ENCODE data around the gene MACF1. TPM values are rescaled to one million over a fixed set of nuclear protein-coding genes. Genes with fewer than 3 reads are reported as not detected.

MACF1 gene
- total and polyA plus RNA-seq, 2 donors (not counting 1 experiment from before 2014, with no cell fraction given) = 64.1 to 159 TPM

- ATAC-seq (ENCODE audit: low read depth) (no peak), DNase-seq (no peak)
- no peaks in the 10 kb centered on the region for H3K4me1 Mint-ChIP-seq
- H3K9me3 Mint-ChIP-seq (ENCODE audit: insufficient read depth) = no peaks in the 10 kb centered on the region
- Histone ChIP-seq H3K27me3 (replicated peaks in 1 of 4; ENCODE audit: control extremely low read depth in 1 of 4, control insufficient read depth in 3 of 4, insufficient read depth in 4 of 4, low read length in 3 of 4) (no peaks in the 10 kb centered on the region), H3K79me2 (ENCODE audit: control insufficient read depth, insufficient read depth, low read length) (no peaks in the 10 kb centered on the region), H3K27ac (ENCODE audit: low read length in 2 of 2) (no peak overlapping the region), H3K36me3 (replicated peaks in 1 of 2; ENCODE audit: control extremely low read depth in 1 of 2, control insufficient read depth in 1 of 2, extremely low read depth in 1 of 2, insufficient read depth in 2 of 2, low read length in 1 of 2) (peaks cover 19 to 72% of the 10 kb centered on the region in 2 experiments), H4K20me1 (ENCODE audit: control insufficient read depth, insufficient read depth, low read length, poor library complexity, severe bottlenecking) (no peaks in the 10 kb centered on the region), H3K4me1 (ENCODE audit: control insufficient read depth in 2 of 2, insufficient read depth in 2 of 2, low read length in 2 of 2) (no peaks in the 10 kb centered on the region), H3K4me2 (replicated peaks; ENCODE audit: low read depth, low read length, poor library complexity, severe bottlenecking) (no peak overlapping the region), H3K4me3 (ENCODE audit: control extremely low read depth in 1 of 5, extremely low read depth in 1 of 5, insufficient read depth in 1 of 5, low read depth in 2 of 5, low read length in 4 of 5) (no peak overlapping the region), H3K9me3 (ENCODE audit: control extremely low read depth in 1 of 3, control insufficient read depth in 2 of 3, insufficient read depth in 1 of 3, low read length in 2 of 3) (no peaks in the 10 kb centered on the region), H3K9ac (ENCODE audit: low read length) (no peak overlapping the region), H2AFZ (ENCODE audit: insufficient read depth, low read depth, low read length, poor library complexity, severe bottlenecking) (no peak overlapping the region)
- ChIA-PET CTCF (no interaction called here), POLR2A (no interaction called here)
- no peaks in the 10 kb centered on the region for H3K27me3 Mint-ChIP-seq
- intact Hi-C loops (cut with micrococcal nuclease) = no loop called here
- 86% methylated on average over 2 of the region's 3 CpGs for WGBS (ENCODE audit: insufficient coverage)
- no peak overlapping the region for H3K27ac Mint-ChIP-seq
- H3K4me3 Mint-ChIP-seq = no peak overlapping the region
- no peak for TF ChIP-seq CTCF (IDR thresholded peaks at IDR 0.05)
Measured at GRCh38 chr1:39469150-39469549, 264.7 kb downstream of the MACF1 start.

- ChIA-PET POLR2A (no interaction called here), CTCF (interaction anchor here (1.0 to 1.2 kb wide), 2 partner anchors 69 kb away, joined by 3 read pairs; no protein-coding TSS in a partner anchor)
- H3K36me3 ChIP-seq (replicated peaks in 1 of 2; ENCODE audit: control extremely low read depth in 1 of 2, control insufficient read depth in 1 of 2, extremely low read depth in 1 of 2, insufficient read depth in 2 of 2, low read length in 1 of 2) = peaks cover 19 to 63% of the 10 kb centered on the region in 2 experiments
- H3K27me3 ChIP-seq (replicated peaks in 1 of 4; ENCODE audit: control extremely low read depth in 1 of 4, control insufficient read depth in 3 of 4, insufficient read depth in 4 of 4, low read length in 3 of 4) = no peaks in the 10 kb centered on the region
- H3K9me3 ChIP-seq (ENCODE audit: control extremely low read depth in 1 of 3, control insufficient read depth in 2 of 3, insufficient read depth in 1 of 3, low read length in 2 of 3) = no peaks in the 10 kb centered on the region
- H3K79me2 ChIP-seq (ENCODE audit: control insufficient read depth, insufficient read depth, low read length) = no peaks in the 10 kb centered on the region
- no peak overlapping the region for H3K27ac ChIP-seq (ENCODE audit: low read length in 2 of 2)
- no peak overlapping the region for H3K9ac ChIP-seq (ENCODE audit: low read length)
- H3K4me1 Mint-ChIP-seq = no peaks in the 10 kb centered on the region
- intact Hi-C loops (cut with micrococcal nuclease) = loop anchor here (10.0 kb wide), 1 partner anchor 65 kb away; no protein-coding TSS in a partner anchor
- H3K27ac Mint-ChIP-seq = no peak overlapping the region
- no peak overlapping the region for H3K4me2 ChIP-seq (replicated peaks; ENCODE audit: low read depth, low read length, poor library complexity, severe bottlenecking)
- H4K20me1 ChIP-seq (ENCODE audit: control insufficient read depth, insufficient read depth, low read length, poor library complexity, severe bottlenecking) = no peaks in the 10 kb centered on the region
- H2AFZ ChIP-seq (ENCODE audit: insufficient read depth, low read depth, low read length, poor library complexity, severe bottlenecking) = no peak overlapping the region
- no peaks in the 10 kb centered on the region for H3K9me3 Mint-ChIP-seq (ENCODE audit: insufficient read depth)
- H3K4me3 Mint-ChIP-seq = no peak overlapping the region
- H3K4me3 ChIP-seq (ENCODE audit: control extremely low read depth in 1 of 5, extremely low read depth in 1 of 5, insufficient read depth in 1 of 5, low read depth in 2 of 5, low read length in 4 of 5) = no peak overlapping the region
- H3K27me3 Mint-ChIP-seq = no peaks in the 10 kb centered on the region
- no peak for DNase-seq
- TF ChIP-seq CTCF (IDR thresholded peaks at IDR 0.05) (no peak), EZH2 (IDR thresholded peaks at IDR 0.05; ENCODE audit: borderline replicate concordance, insufficient read depth, low read depth, low read length, poor library complexity, severe bottlenecking) (no peak)
- ATAC-seq (ENCODE audit: low read depth) = no peak
- no peaks in the 10 kb centered on the region for H3K4me1 ChIP-seq (ENCODE audit: control insufficient read depth in 2 of 2, insufficient read depth in 2 of 2, low read length in 2 of 2)
Measured at GRCh38 chr1:39470040-39470439, 265.5 kb downstream of the MACF1 start.
